Measurements from ENCODE around the gene TCF12. TPM values are rescaled to one million over a fixed set of nuclear protein-coding genes. Genes with fewer than 3 reads are reported as not detected.

Gene TCF12
- polyA plus RNA-seq, 3 donors = 15.8 to 52.5 (median 27.6) TPM

- WGBS (ENCODE audit: insufficient coverage) = 62% methylated on average over 5 of the region's 7 CpGs
- DNase-seq = no peak
- Histone ChIP-seq H4K20me1 (ENCODE audit: insufficient read depth, low read length) (no peaks in the 10 kb centered on the region), H3K4me2 (replicated peaks; ENCODE audit: extremely low read depth, low read length, poor library complexity, severe bottlenecking) (no peak overlapping the region), H3K36me3 (replicated peaks in 1 of 2; ENCODE audit: control insufficient read depth in 1 of 2, insufficient read depth in 2 of 2, low read length in 2 of 2) (no peaks in the 10 kb centered on the region), H3K9ac (ENCODE audit: insufficient read depth, low read length, poor library complexity, severe bottlenecking) (no peak overlapping the region), H3K27ac (ENCODE audit: low read depth in 1 of 2, low read length in 2 of 2) (no peak overlapping the region), H3K4me1 (ENCODE audit: control insufficient read depth in 1 of 2, insufficient read depth in 2 of 2, low read length in 2 of 2) (no peaks in the 10 kb centered on the region), H3K9me3 (replicated peaks in 1 of 2; ENCODE audit: control insufficient read depth in 1 of 2, insufficient read depth in 1 of 2, low read length in 2 of 2) (no peaks in the 10 kb centered on the region), H3K4me3 (replicated peaks in 1 of 3; ENCODE audit: low read depth in 2 of 3, low read length in 3 of 3) (no peak overlapping the region), H2AFZ (ENCODE audit: insufficient read depth, low read depth, low read length, poor library complexity, severe bottlenecking) (no peak overlapping the region), H3K27me3 (ENCODE audit: control insufficient read depth in 2 of 2, insufficient read depth in 2 of 2, low read length in 2 of 2) (no peaks in the 10 kb centered on the region), H3K79me2 (ENCODE audit: insufficient read depth, low read length) (no peaks in the 10 kb centered on the region)
- Mint-ChIP-seq H3K27me3 (ENCODE audit: low read depth in 3 of 3) (peaks cover 2 to 5% (median 2%) of the 10 kb centered on the region in 3 donors), H3K36me3 (no peaks in the 10 kb centered on the region), H3K27ac (no peak overlapping the region), H3K4me1 (peaks cover 8% of the 10 kb centered on the region), H3K9me3 (no peaks in the 10 kb centered on the region), H3K4me3 (no peak overlapping the region)
- TF ChIP-seq CTCF (IDR thresholded peaks at IDR 0.05) = no peak
- intact Hi-C loops (cut with micrococcal nuclease) = no loop called here
These were observed 417.3 kb downstream of the TCF12 start for GRCh38 chr15:57335719-57336118.

GRCh38 chr15:57337868-57338411 is 419.5 kb downstream of the TCF12 start:
- peak overlapping the region; percentile 52 for H2AFZ ChIP-seq (ENCODE audit: insufficient read depth, low read depth, low read length, poor library complexity, severe bottlenecking)
- no peak for DNase-seq
- H3K4me1 ChIP-seq (ENCODE audit: control insufficient read depth in 1 of 2, insufficient read depth in 2 of 2, low read length in 2 of 2) = no peaks in the 10 kb centered on the region
- H3K9me3 ChIP-seq (replicated peaks in 1 of 2; ENCODE audit: control insufficient read depth in 1 of 2, insufficient read depth in 1 of 2, low read length in 2 of 2) = no peaks in the 10 kb centered on the region
- H3K4me3 ChIP-seq (replicated peaks in 1 of 3; ENCODE audit: low read depth in 2 of 3, low read length in 3 of 3) = no peak overlapping the region
- Mint-ChIP-seq H3K27me3 (ENCODE audit: low read depth in 3 of 3) (peaks cover 1 to 2% (median 2%) of the 10 kb centered on the region in 3 donors), H3K27ac (no peak overlapping the region), H3K4me1 (peaks cover 8% of the 10 kb centered on the region), H3K4me3 (no peak overlapping the region), H3K9me3 (no peaks in the 10 kb centered on the region), H3K36me3 (no peaks in the 10 kb centered on the region)
- no peak for TF ChIP-seq CTCF (IDR thresholded peaks at IDR 0.05)
- no peak overlapping the region for H3K4me2 ChIP-seq (replicated peaks; ENCODE audit: extremely low read depth, low read length, poor library complexity, severe bottlenecking)
- no peak overlapping the region for H3K27ac ChIP-seq (ENCODE audit: low read depth in 1 of 2, low read length in 2 of 2)
- no peaks in the 10 kb centered on the region for H3K27me3 ChIP-seq (ENCODE audit: control insufficient read depth in 2 of 2, insufficient read depth in 2 of 2, low read length in 2 of 2)
- intact Hi-C loops (cut with micrococcal nuclease) = no loop called here
- no peaks in the 10 kb centered on the region for H3K36me3 ChIP-seq (replicated peaks in 1 of 2; ENCODE audit: control insufficient read depth in 1 of 2, insufficient read depth in 2 of 2, low read length in 2 of 2)
- no peak overlapping the region for H3K9ac ChIP-seq (ENCODE audit: insufficient read depth, low read length, poor library complexity, severe bottlenecking)
- WGBS (ENCODE audit: insufficient coverage) = 46% methylated on average over 11 of the region's 15 CpGs
- no peaks in the 10 kb centered on the region for H3K79me2 ChIP-seq (ENCODE audit: insufficient read depth, low read length)
- H4K20me1 ChIP-seq (ENCODE audit: insufficient read depth, low read length) = no peaks in the 10 kb centered on the region

Measured in CD14-positive monocyte (primary cell).